Stomach (tissue), 4 donors: ENCODE data around the gene NAT10.

Source experiments
- CTCF ChIP-seq, 7 experiments: fragments of 450-650 bp in 4 of 7; fragments of 200-600 bp in 3 of 7; sonication (generic) in 3 of 7; IDR thresholded peaks; one replicate each; pipeline ENCODE4 v1.5.1; 2016 to 2019; ENCODE audit warnings: antibody characterized with exemption in 7 of 7, control low read depth in 2 of 7, mild to moderate bottlenecking in 1 of 7
- EP300 ChIP-seq: sonication (generic); formaldehyde crosslinking; IDR thresholded peaks from one replicate; pipeline ENCODE4 v1.6.1; 2017; ENCODE audit warnings: antibody characterized with exemption
- POLR2A ChIP-seq, 4 donors: fragments of 450-650 bp; IDR thresholded peaks; one replicate each; pipeline ENCODE4 v1.6.1; 2016; ENCODE audit warnings: antibody characterized with exemption in 4 of 4, control low read depth in 2 of 4, mild to moderate bottlenecking in 1 of 4, moderate library complexity in 1 of 4

- no peak for TF ChIP-seq POLR2A (IDR thresholded peaks at IDR 0.05)
- TF ChIP-seq CTCF (IDR thresholded peaks at IDR 0.05) = no peak
- no peak for TF ChIP-seq EP300
Observed at GRCh38 chr11:34168642-34169420, 63.4 kb downstream of the NAT10 start.
